K562 (cell line): Measurements from ENCODE around the gene HK1. TPM values are rescaled to one million over a fixed set of nuclear protein-coding genes. Genes with fewer than 3 reads are reported as not detected.

ENCODE experiments used
- CXXC5 ChIP-seq: fragments of 250-450 bp; sonication (Bioruptor Pico); IDR thresholded peaks from 2 replicates; pipeline ENCODE4 v1.8.0; 2022; ENCODE audit warnings: inconsistent platforms, mild to moderate bottlenecking, moderate library complexity
- DMBX1 ChIP-seq: fragments of 250-450 bp; sonication (Bioruptor Pico); IDR thresholded peaks from 2 replicates; pipeline ENCODE4 v1.8.0; 2022; ENCODE audit warnings: inconsistent platforms, mild to moderate bottlenecking, moderate library complexity, borderline replicate concordance
- HDAC8 ChIP-seq: fragments of 450-650 bp; IDR thresholded peaks from 2 replicates; pipeline ENCODE4 v1.6.1; 2016; ENCODE audit warnings: mild to moderate bottlenecking, missing genetic modification characterization, moderate library complexity, missing compliant biosample characterization
- HSF4 ChIP-seq: fragments of 250-450 bp; sonication (Bioruptor Pico); IDR thresholded peaks from 2 replicates; pipeline ENCODE4 v2.1.2; 2022; ENCODE audit warnings: mild to moderate bottlenecking, moderate library complexity, borderline replicate concordance
- RB1 ChIP-seq: fragments of 450-650 bp; IDR thresholded peaks from 2 replicates; pipeline ENCODE4 v1.6.1; 2017; ENCODE audit warnings: low read depth, mild to moderate bottlenecking
- RBFOX2 ChIP-seq: fragments of 200-400 bp; formaldehyde crosslinking; IDR thresholded peaks from 2 replicates; pipeline ENCODE4 v1.6.1; 2017; ENCODE audit warnings: low read depth, mild to moderate bottlenecking, low read length, moderate library complexity
- RBM22 ChIP-seq: fragments of 200-400 bp; formaldehyde crosslinking; IDR thresholded peaks from 2 replicates; pipeline ENCODE4 v1.6.1; 2018; ENCODE audit warnings: low read length, low read depth; ENCODE audit not compliant: poor library complexity, severe bottlenecking
- TBL1XR1 ChIP-seq, 2 experiments: IDR thresholded peaks; 2 replicates each; pipeline ENCODE4 v1.6.1; 2012; ENCODE audit warnings: improper control_type of control experiment in 2 of 2, low read length in 2 of 2, mild to moderate bottlenecking in 1 of 2
- TBP ChIP-seq: optimal IDR thresholded peaks from 2 replicates; pipeline ENCODE3; 2011; ENCODE audit warnings: low read depth, low read length, improper control_type of control experiment
- TEAD1 ChIP-seq, 2 experiments: fragments of 450-650 bp in 1 of 2; sonication (generic) in 1 of 2; formaldehyde crosslinking; IDR thresholded peaks; 2 replicates each; pipeline versions ENCODE4 v1.4.0 to v1.8.0; 2020 to 2022; ENCODE audit warnings: mild to moderate bottlenecking in 2 of 2, missing genetic modification reagents in 1 of 2
- ZNF263 ChIP-seq: sonication (generic); formaldehyde crosslinking; IDR thresholded peaks from 2 replicates; pipeline ENCODE4 v1.8.0; 2022; ENCODE audit warnings: mild to moderate bottlenecking, missing genetic modification reagents, borderline replicate concordance
- ZNF354B ChIP-seq: fragments of 250-450 bp; sonication (Bioruptor Pico); IDR thresholded peaks from 2 replicates; pipeline ENCODE4 v1.4.0; 2020
- polyA plus RNA-seq, 8 experiments: library from polyadenylated mRNA; depleted of rRNA in 4 of 8; stranded (reverse) in 5 of 8; unstranded in 3 of 8; fragments of >200 nt; fragmentation: Nextera tagmentation in 2 of 8; fragmentation: Illumina TruSeq in 1 of 8; extraction: Ambion mirVana in 2 of 8; extraction: Trizol in 1 of 8; gene quantifications; 2 replicates each; pipeline versions ENCODE4 v1.2.1 to v1.2.3, GENCODE V29; 2011 to 2014; ENCODE audit warnings: inconsistent platforms in 1 of 8, missing spikeins in 1 of 8
- total RNA-seq, 7 experiments: library from RNA; depleted of rRNA in 6 of 7; stranded (reverse); fragments of >200 nt in 6 of 7; fragmentation: Illumina TruSeq in 2 of 7; extraction: Trizol in 2 of 7; gene quantifications; 2 replicates each; pipeline versions ENCODE4 v1.2.1 to v1.2.3, GENCODE V29; 2011 to 2021; ENCODE audit warnings: low replicate concordance in 1 of 7

Gene HK1
- total and polyA plus RNA-seq, 9 of the 15 experiments (the other 6 are each of a cell fraction or from before 2014, with no cell fraction given) = 29.2 to 444 (median 193) TPM

- TF ChIP-seq HDAC8 (tag) (0 out of 2 replicates have a peak, but pooled peaks have one; percentile 44), TBP (peak; percentile 26), CXXC5 (no peak; the same call in 1 of the 2 replicates), DMBX1 (CRISPR knock-in tag) (0 out of 2 replicates have a peak, but pooled peaks have one; percentile 18), RBFOX2 (peak; percentile 66), TBL1XR1 (IDR thresholded peaks at IDR 0.05; ENCODE audit: low read length in 2 of 2) (no peak), RBM22 (peak; percentile 39), RB1 (no peak), ZNF354B (CRISPR knock-in tag) (no peak), HSF4 (CRISPR knock-in tag) (0 out of 2 replicates have a peak, but pooled peaks have one; percentile 57), ZNF263 (CRISPR knock-in tag) (peak; percentile 33; the same call in 1 of the 2 replicates), TEAD1 (CRISPR knock-in tag; IDR thresholded peaks at IDR 0.05) (0 out of 4 replicates have a peak, but pooled peaks of 1 of the 2 experiments have one; percentile 5)
- TF ChIP-seq, all 486 proteins: peak for 30
Observed at GRCh38 chr10:69335063-69335587, 56.8 kb downstream of the HK1 start (continued).
